BJ (cell line): ENCODE data around the gene LAMA3. TPM values are rescaled to one million over a fixed set of nuclear protein-coding genes. Genes with fewer than 3 reads are reported as not detected.

Experiments used
- CTCF ChIA-PET: fragments of 350-600 bp; formaldehyde crosslinking; extraction: SDS; loops from one replicate; lab custom pipeline; 2021; ENCODE audit warnings: antibody characterized with exemption, inconsistent platforms; lab: Yijun Ruan, JAX
- POLR2A ChIA-PET: fragments of 300-600 bp; sonication (Branson Sonifier 250); formaldehyde crosslinking; extraction: SDS; loops from one replicate; lab custom pipeline; 2021; ENCODE audit warnings: antibody characterized with exemption; lab: Charles Lee
- DNase-seq: peaks from one replicate; pipeline ENCODE4 v3.0.0-alpha.2; 2011; ENCODE audit warnings: low read depth
- H3K27me3 ChIP-seq: 2 replicates; pipeline ENCODE4 v1.6.0; 2011; ENCODE audit warnings: low read length; ENCODE audit not compliant: control insufficient read depth, insufficient read depth
- H3K36me3 ChIP-seq: 2 replicates; pipeline ENCODE4 v1.5.1; 2011; ENCODE audit warnings: low read length; ENCODE audit not compliant: control insufficient read depth, insufficient read depth
- H3K4me3 ChIP-seq: 2 replicates; pipeline ENCODE4 v1.5.1; 2011; ENCODE audit warnings: low read depth, mild to moderate bottlenecking, control low read depth, low read length
- CTCF ChIP-seq: IDR thresholded peaks from 2 replicates; pipeline ENCODE4 v1.5.1; 2011; ENCODE audit warnings: low read depth, mild to moderate bottlenecking, control low read depth, inconsistent platforms, low read length, moderate library complexity; ENCODE audit not compliant: insufficient read depth
- polyA minus RNA-seq: library from RNA; depleted of rRNA, polyadenylated mRNA; stranded (reverse); fragments of >200 nt; gene quantifications from 2 replicates; pipeline ENCODE4 v1.2.3, GENCODE V29; 2011; rRNA and poly(A)+ RNA removed
- polyA plus RNA-seq: library from polyadenylated mRNA; depleted of rRNA; stranded (reverse); fragments of >200 nt; gene quantifications from 2 replicates; pipeline ENCODE4 v1.2.3, GENCODE V29; 2011; rRNA removed

LAMA3 gene, protein sequence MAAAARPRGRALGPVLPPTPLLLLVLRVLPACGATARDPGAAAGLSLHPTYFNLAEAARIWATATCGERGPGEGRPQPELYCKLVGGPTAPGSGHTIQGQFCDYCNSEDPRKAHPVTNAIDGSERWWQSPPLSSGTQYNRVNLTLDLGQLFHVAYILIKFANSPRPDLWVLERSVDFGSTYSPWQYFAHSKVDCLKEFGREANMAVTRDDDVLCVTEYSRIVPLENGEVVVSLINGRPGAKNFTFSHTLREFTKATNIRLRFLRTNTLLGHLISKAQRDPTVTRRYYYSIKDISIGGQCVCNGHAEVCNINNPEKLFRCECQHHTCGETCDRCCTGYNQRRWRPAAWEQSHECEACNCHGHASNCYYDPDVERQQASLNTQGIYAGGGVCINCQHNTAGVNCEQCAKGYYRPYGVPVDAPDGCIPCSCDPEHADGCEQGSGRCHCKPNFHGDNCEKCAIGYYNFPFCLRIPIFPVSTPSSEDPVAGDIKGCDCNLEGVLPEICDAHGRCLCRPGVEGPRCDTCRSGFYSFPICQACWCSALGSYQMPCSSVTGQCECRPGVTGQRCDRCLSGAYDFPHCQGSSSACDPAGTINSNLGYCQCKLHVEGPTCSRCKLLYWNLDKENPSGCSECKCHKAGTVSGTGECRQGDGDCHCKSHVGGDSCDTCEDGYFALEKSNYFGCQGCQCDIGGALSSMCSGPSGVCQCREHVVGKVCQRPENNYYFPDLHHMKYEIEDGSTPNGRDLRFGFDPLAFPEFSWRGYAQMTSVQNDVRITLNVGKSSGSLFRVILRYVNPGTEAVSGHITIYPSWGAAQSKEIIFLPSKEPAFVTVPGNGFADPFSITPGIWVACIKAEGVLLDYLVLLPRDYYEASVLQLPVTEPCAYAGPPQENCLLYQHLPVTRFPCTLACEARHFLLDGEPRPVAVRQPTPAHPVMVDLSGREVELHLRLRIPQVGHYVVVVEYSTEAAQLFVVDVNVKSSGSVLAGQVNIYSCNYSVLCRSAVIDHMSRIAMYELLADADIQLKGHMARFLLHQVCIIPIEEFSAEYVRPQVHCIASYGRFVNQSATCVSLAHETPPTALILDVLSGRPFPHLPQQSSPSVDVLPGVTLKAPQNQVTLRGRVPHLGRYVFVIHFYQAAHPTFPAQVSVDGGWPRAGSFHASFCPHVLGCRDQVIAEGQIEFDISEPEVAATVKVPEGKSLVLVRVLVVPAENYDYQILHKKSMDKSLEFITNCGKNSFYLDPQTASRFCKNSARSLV (N-terminal part only)
- polyA plus RNA-seq, result 5.6 and 6.6 TPM in 2 replicates
- polyA minus RNA-seq, result 4.5 and 6.5 TPM in 2 replicates

DNA sequence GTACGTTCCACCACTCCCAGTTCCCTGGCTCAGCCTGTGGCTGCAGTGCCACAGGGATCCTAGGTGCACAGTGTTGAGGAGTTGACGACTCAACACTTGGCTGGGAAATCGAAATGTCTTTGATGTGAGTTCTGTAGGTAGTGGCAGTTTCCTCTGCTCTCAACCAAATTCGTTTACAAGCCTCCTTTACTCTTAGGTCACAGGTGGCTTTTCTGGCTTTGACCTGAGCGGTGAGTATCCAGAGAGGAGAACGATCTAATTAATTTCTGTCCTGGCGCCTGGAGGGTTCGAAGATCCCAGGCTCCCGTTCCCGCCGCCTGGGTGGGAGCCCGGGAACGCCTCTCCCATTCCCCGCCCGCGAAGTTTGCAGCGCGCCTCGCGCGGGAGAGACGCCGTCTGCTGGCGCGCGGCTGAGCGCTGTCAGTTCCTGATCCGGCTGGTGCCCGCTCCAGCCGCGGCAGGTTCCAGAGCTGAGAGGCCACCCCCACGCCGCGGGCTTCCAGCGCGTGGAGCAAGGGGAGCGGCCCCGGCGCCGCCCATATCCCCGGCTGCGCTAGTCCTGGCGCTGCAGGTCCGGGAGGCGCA is at the start of gene LAMA3:
Gene LAMA3, plus strand, starts transcription at position 423 of the 585 bp plus-strand sequence. CDS start 231 bp downstream, outside the sequence.
- Histone ChIP-seq H3K36me3 (no peaks in the 10 kb centered on the region), H3K27me3 (no peaks in the 10 kb centered on the region), H3K4me3 (peak within 1 kb of the TSS; percentile 52)
- POLR2A ChIA-PET, result interaction anchor here (0.6 kb wide), 1 partner anchor 108 kb away, joined by 3 read pairs; no protein-coding TSS in a partner anchor
- DNase-seq, result no peak
- TF ChIP-seq CTCF, result peak; percentile 45
- CTCF ChIA-PET, result interaction anchor here (2.6 kb wide), 1 partner anchor 14 kb away, joined by 8 read pairs; no protein-coding TSS in a partner anchor

- H3K4me3 ChIP-seq, result no peak overlapping the region
- no peak for TF ChIP-seq CTCF
- H3K36me3 ChIP-seq, result no peaks in the 10 kb centered on the region
- no peaks in the 10 kb centered on the region for H3K27me3 ChIP-seq
- DNase-seq, result no peak
- CTCF ChIA-PET, result interaction anchor here (0.9 to 2.0 kb wide), 4 partner anchors 9 to 141 kb away, joined by 3 to 10 read pairs (median 3); no protein-coding TSS in a partner anchor
- POLR2A ChIA-PET, result no interaction called here
These were observed 49.2 kb upstream of the LAMA3 start for GRCh38 chr18:23640052-23640451.

DNA sequence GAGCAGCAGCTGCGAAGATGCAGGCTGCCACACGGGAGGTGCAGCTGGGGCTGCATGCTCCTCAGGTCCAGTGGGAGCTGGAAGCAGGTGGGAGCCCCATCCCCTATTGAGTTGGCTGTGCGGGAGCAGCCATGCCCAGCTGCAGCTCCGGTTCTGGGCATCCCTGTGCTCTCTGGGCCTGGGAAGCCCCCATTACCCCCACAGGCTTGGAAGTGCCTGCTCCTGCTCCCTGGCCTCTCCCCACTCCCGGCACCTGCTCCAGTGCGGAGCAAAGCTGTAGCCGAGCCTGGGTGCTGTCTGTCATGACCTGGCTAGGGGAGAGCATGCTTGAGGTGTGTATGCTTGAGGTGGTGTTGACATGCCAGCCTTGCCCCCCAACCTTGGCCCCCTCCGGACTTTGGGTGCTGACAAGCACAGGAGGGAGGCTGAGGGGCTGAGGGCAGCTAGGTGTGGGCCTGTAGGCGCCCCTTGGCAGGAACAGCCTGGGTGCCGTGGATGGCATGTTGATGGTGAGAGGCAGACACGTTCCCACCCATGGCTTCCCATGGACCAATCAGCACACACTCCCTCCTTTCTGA is 48.0 kb upstream of the LAMA3 start:
- Histone ChIP-seq H3K4me3 (no peak overlapping the region), H3K27me3 (no peaks in the 10 kb centered on the region), H3K36me3 (no peaks in the 10 kb centered on the region)
- ChIA-PET CTCF (interaction anchor here (0.5 to 2.0 kb wide), 7 partner anchors 10 to 277 kb away, joined by 3 to 10 read pairs (median 4); no protein-coding TSS in a partner anchor), POLR2A (no interaction called here)
- no peak for DNase-seq
- no peak for TF ChIP-seq CTCF

DNA sequence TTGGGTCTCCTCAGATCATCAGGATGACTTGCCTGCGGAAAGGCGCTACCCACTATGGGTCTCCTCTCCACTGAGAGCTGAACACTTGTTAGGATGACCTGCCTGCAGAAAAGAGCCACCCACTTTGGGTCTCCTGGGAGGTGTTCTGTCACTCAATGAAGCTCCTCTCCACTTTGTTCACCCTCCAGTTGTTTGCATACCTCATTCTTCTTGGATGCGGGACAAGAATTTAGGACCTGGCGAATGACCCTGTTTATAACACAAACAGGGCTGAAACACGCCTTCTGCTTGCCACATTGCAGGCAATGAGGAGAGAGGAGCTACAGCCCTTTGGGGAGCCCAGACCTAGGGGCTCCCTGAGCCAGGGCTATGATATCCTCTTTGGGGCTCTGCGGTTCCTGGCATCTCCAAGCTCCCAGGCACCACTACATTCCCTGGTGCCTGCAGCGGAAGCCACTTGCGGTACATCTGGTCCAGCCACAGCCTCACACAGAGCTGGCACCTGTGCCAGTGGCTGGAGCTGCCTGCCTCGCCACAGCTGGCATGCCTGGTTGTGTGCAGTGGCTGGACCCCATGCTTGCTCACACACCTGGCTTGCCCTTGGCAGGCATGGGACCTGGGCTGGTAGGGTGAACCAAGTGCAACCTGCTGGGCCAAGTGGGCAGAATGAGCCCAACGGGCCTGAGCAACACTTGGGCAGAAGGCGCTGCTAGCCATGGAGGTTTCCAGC is 47.2 kb upstream of the LAMA3 start:
- ChIA-PET CTCF (interaction anchor here (0.7 to 2.0 kb wide), 5 partner anchors 11 to 276 kb away, joined by 3 to 10 read pairs (median 5); no protein-coding TSS in a partner anchor), POLR2A (no interaction called here)
- no peak for DNase-seq
- Histone ChIP-seq H3K36me3 (no peaks in the 10 kb centered on the region), H3K27me3 (no peaks in the 10 kb centered on the region), H3K4me3 (no peak overlapping the region)
- TF ChIP-seq CTCF, result no peak
